ENCODE data around the gene TBX15. TPM values are rescaled to one million over a fixed set of nuclear protein-coding genes. Genes with fewer than 3 reads are reported as not detected.

The TBX15 gene
- total and polyA plus RNA-seq, 8 donors = 0.05 to 0.14 (median 0.09) TPM; not detected in 3

DNA sequence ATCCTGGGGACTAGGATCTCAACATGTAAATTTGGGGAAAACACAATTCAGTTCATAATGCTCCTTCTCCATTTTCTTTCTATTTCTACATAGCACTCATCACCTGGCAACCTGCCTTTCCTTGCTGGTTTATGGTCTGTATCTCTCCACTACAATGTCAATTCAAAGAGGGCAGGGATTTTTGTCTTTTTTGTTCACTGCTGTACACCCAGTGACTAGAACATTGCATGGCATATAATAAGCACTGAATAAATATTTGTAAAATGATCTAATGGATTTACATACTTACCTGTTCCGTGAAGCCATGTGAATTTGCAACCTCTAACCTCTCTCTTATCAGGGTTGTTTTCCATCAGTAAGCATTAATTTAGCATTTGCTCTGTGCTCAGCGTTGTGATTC lies 27.4 kb upstream of the TBX15 start:
- H3K4me1 ChIP-seq = no peaks in the 10 kb centered on the region
- H3K4me3 ChIP-seq = no peak overlapping the region
- intact Hi-C loops (cut with DNase I) = no loop called here
- WGBS, 2 donors = 64 to 66% methylated on average over 2 of the region's 2 CpGs
- DNase-seq (no peak), ATAC-seq (peak in 1 of 4 donors; percentile 34), FAIRE-seq (no peak)
- TF ChIP-seq CTCF (IDR thresholded peaks at IDR 0.05) = no peak
- no peaks in the 10 kb centered on the region for H3K36me3 ChIP-seq
- no peak overlapping the region for H3K27ac ChIP-seq
- no peaks in the 10 kb centered on the region for H3K27me3 ChIP-seq
- no peaks in the 10 kb centered on the region for H3K9me3 ChIP-seq

DNA sequence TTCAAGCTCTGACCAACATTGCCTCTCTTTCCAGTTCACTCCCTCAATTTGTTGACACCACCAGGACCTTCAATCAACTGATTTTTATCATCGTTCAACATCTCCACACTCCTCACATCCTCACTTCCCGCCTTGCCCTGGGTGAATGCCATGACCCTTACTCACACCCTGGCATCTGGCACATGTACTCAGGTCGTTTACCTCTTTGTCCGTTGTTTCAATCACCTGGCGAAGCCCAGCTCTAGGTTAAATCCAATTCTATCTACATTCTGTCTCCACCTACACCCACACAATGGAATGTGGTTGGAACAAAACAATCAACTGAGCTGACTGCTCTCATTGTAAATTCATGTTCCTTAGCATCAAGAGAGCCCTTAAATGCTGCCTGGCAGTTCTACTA lies 24.2 kb upstream of the TBX15 start:
- peaks cover 0 to 8% (median 7%) of the 10 kb centered on the region in 3 donors for H3K4me1 ChIP-seq
- no peak overlapping the region for H3K27ac ChIP-seq
- ATAC-seq (no peak), DNase-seq (no peak), FAIRE-seq (no peak)
- intact Hi-C loops (cut with DNase I) = no loop called here
- no peak for TF ChIP-seq CTCF (IDR thresholded peaks at IDR 0.05)
- no peaks in the 10 kb centered on the region for H3K9me3 ChIP-seq
- peaks cover 0 to 8% (median 3%) of the 10 kb centered on the region in 4 donors for H3K27me3 ChIP-seq
- H3K36me3 ChIP-seq = no peaks in the 10 kb centered on the region
- WGBS, 2 donors = 72 to 78% methylated on average over 5 of the region's 5 CpGs
- no peak overlapping the region for H3K4me3 ChIP-seq

- WGBS, 2 donors = 87 to 93% methylated on average over 3 of the region's 3 CpGs
- FAIRE-seq = no peak
These were observed 23.6 kb upstream of the TBX15 start for GRCh38 chr1:119011706-119012105.

GRCh38 chr1:119011116-119011515 lies 23.0 kb upstream of the TBX15 start:
- Histone ChIP-seq H3K4me3 (no peak overlapping the region), H3K36me3 (no peaks in the 10 kb centered on the region), H3K4me1 (peaks cover 0 to 15% (median 7%) of the 10 kb centered on the region in 3 donors), H3K27me3 (peaks cover 0 to 18% (median 8%) of the 10 kb centered on the region in 4 donors), H3K9me3 (no peaks in the 10 kb centered on the region), H3K27ac (no peak overlapping the region)
- no peak for TF ChIP-seq CTCF (IDR thresholded peaks at IDR 0.05)
- WGBS, 2 donors = 90 to 93% methylated on average over 2 of the region's 2 CpGs
- FAIRE-seq (no peak), ATAC-seq (no peak), DNase-seq (no peak)
- intact Hi-C loops (cut with DNase I) = no loop called here

More at GRCh38 chr1:119011706-119012105, 23.6 kb upstream of the TBX15 start:
- Histone ChIP-seq H3K4me3 (no peak overlapping the region), H3K4me1 (peaks cover 0 to 12% (median 7%) of the 10 kb centered on the region in 3 donors), H3K9me3 (no peaks in the 10 kb centered on the region), H3K27me3 (peaks cover 0 to 15% (median 5%) of the 10 kb centered on the region in 4 donors), H3K27ac (no peak overlapping the region), H3K36me3 (no peaks in the 10 kb centered on the region)
- TF ChIP-seq CTCF (IDR thresholded peaks at IDR 0.05) = no peak
- intact Hi-C loops (cut with DNase I) = no loop called here
- ATAC-seq (no peak), DNase-seq (no peak)

DNA sequence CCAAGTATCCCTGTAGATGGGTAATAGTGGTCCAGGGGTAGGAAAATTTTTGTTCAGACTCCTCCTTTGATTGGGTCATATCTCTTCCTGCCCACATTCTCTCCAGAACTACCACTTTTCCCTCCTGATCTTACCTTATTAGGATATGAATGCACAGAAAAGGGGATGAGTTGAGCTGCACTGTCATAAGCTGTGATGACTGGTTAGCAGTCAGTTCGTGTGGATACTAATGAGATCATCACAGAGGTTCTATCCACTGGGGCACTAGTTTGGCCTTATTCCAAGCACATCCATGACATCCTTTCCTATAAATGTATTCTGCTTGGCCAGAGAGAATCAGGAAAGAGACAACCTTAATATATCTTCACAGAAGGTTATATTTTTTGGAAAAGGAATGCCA lies 22.1 kb upstream of the TBX15 start:
- FAIRE-seq = no peak
- H3K4me3 ChIP-seq = no peak overlapping the region

More for the DNA sequence above, 22.1 kb upstream of the TBX15 start:
- intact Hi-C loops (cut with DNase I) = no loop called here
- ATAC-seq = no peak
- H3K27ac ChIP-seq = no peak overlapping the region
- peaks cover 0 to 28% (median 11%) of the 10 kb centered on the region in 4 donors for H3K27me3 ChIP-seq
- 50 to 54% methylated on average over 1 of the region's 1 CpG for WGBS, 2 donors
- peaks cover 0 to 15% (median 7%) of the 10 kb centered on the region in 3 donors for H3K4me1 ChIP-seq
- no peaks in the 10 kb centered on the region for H3K36me3 ChIP-seq
- no peak for DNase-seq
- H3K9me3 ChIP-seq = no peaks in the 10 kb centered on the region
- TF ChIP-seq CTCF (IDR thresholded peaks at IDR 0.05) = no peak

All from pancreas (tissue), 10 donors.